HEK293 (cell line): ENCODE data around the gene CAMK2D.

Experiments used
- CTCF ChIA-PET: fragments of 350-600 bp; formaldehyde crosslinking; extraction: SDS; loops from one replicate; lab custom pipeline; 2021; ENCODE audit warnings: antibody characterized with exemption; lab: Yijun Ruan, JAX
- POLR2A ChIA-PET: fragments of 300-600 bp; formaldehyde crosslinking; extraction: SDS; loops from one replicate; lab custom pipeline; 2020; ENCODE audit warnings: antibody characterized with exemption, inconsistent platforms; lab: Yijun Ruan, JAX
- H3K27ac ChIP-seq: fragments of 200-500 bp; sonication (Bioruptor generic); 2 replicates; pipeline ENCODE4 v1.5.1; 2014; ENCODE audit warnings: low read depth, low read length, control low read depth, inconsistent platforms; ENCODE audit errors: extremely low read depth
- H3K36me3 ChIP-seq, 2 experiments: fragments of 200-500 bp in 1 of 2; sonication (Bioruptor generic) in 1 of 2; 1 replicate in 1 of 2; 2 replicates in 1 of 2; pipeline ENCODE4 v1.5.1; 2014 to 2017; ENCODE audit warnings: inconsistent platforms in 2 of 2, low read length in 2 of 2; ENCODE audit not compliant: control insufficient read depth in 2 of 2, insufficient read depth in 1 of 2
- H3K4me1 ChIP-seq: fragments of 200-500 bp; sonication (Bioruptor generic); 2 replicates; pipeline ENCODE4 v1.5.1; 2014; ENCODE audit warnings: mild to moderate bottlenecking, low read length, inconsistent platforms; ENCODE audit not compliant: control insufficient read depth, insufficient read depth
- H3K4me3 ChIP-seq: 2 replicates; pipeline ENCODE4 v1.5.1; 2011; ENCODE audit warnings: low read depth, mild to moderate bottlenecking, control low read depth, low read length, moderate library complexity
- H3K9me3 ChIP-seq: fragments of 200-500 bp; sonication (Bioruptor generic); 2 replicates; pipeline ENCODE4 v1.5.1; 2014; ENCODE audit warnings: low read depth, low read length, inconsistent platforms; ENCODE audit not compliant: control insufficient read depth, insufficient read depth
- FEZF1 ChIP-seq: fragments of 450-650 bp; formaldehyde crosslinking; IDR thresholded peaks from 2 replicates; pipeline ENCODE4 v1.5.1; 2016; ENCODE audit warnings: missing biosample characterization, missing genetic modification characterization
- GLI4 ChIP-seq: fragments of 450-650 bp; formaldehyde crosslinking; IDR thresholded peaks from 2 replicates; pipeline ENCODE4 v1.5.1; 2016; ENCODE audit warnings: missing biosample characterization, missing genetic modification characterization
- HOXC10 ChIP-seq: sonication (generic); formaldehyde crosslinking; IDR thresholded peaks from 2 replicates; pipeline ENCODE4 v1.8.1; 2023; ENCODE audit warnings: mild to moderate bottlenecking, missing genetic modification reagents
- IKZF3 ChIP-seq: fragments of 450-650 bp; IDR thresholded peaks from 2 replicates; pipeline ENCODE4 v1.5.0; 2018; ENCODE audit warnings: missing biosample characterization, mild to moderate bottlenecking, missing genetic modification characterization, moderate library complexity
- OSR2 ChIP-seq: fragments of 450-650 bp; formaldehyde crosslinking; IDR thresholded peaks from 2 replicates; pipeline ENCODE4 v1.5.1; 2016; ENCODE audit warnings: missing biosample characterization, missing genetic modification characterization
- REST ChIP-seq: fragments of 450-650 bp; formaldehyde crosslinking; IDR thresholded peaks from 2 replicates; pipeline ENCODE4 v1.5.1; 2016; ENCODE audit warnings: missing biosample characterization, missing genetic modification characterization
- SP2 ChIP-seq: fragments of 450-650 bp; formaldehyde crosslinking; IDR thresholded peaks from 2 replicates; pipeline ENCODE4 v1.5.1; 2016; ENCODE audit warnings: missing biosample characterization, missing genetic modification characterization
- ZBTB21 ChIP-seq: fragments of 450-650 bp; formaldehyde crosslinking; IDR thresholded peaks from 2 replicates; pipeline ENCODE4 v1.5.1; 2017; ENCODE audit warnings: missing biosample characterization, missing genetic modification characterization
- ZFP3 ChIP-seq: fragments of 450-650 bp; formaldehyde crosslinking; IDR thresholded peaks from 2 replicates; pipeline ENCODE4 v1.5.1; 2016; ENCODE audit warnings: low read depth, missing biosample characterization, missing genetic modification characterization
- ZNF114 ChIP-seq: fragments of 450-650 bp; formaldehyde crosslinking; IDR thresholded peaks from 2 replicates; pipeline ENCODE4 v1.5.0; 2017; ENCODE audit warnings: missing biosample characterization, missing genetic modification characterization
- ZNF121 ChIP-seq: fragments of 450-650 bp; formaldehyde crosslinking; IDR thresholded peaks from 2 replicates; pipeline ENCODE4 v1.5.1; 2016; ENCODE audit warnings: missing biosample characterization, missing genetic modification characterization
- ZNF157 ChIP-seq: fragments of 450-650 bp; formaldehyde crosslinking; IDR thresholded peaks from 2 replicates; pipeline ENCODE4 v1.5.1; 2016; ENCODE audit warnings: missing biosample characterization, missing genetic modification characterization
- ZNF211 ChIP-seq: fragments of 450-650 bp; formaldehyde crosslinking; IDR thresholded peaks from 2 replicates; pipeline ENCODE4 v1.5.1; 2016; ENCODE audit warnings: low read depth, missing biosample characterization, missing genetic modification characterization
- ZNF24 ChIP-seq: fragments of 450-650 bp; formaldehyde crosslinking; IDR thresholded peaks from 2 replicates; pipeline ENCODE4 v1.5.1; 2016; ENCODE audit warnings: missing biosample characterization, missing genetic modification characterization
- ZNF266 ChIP-seq: fragments of 450-650 bp; formaldehyde crosslinking; IDR thresholded peaks from 2 replicates; pipeline ENCODE4 v1.5.1; 2016; ENCODE audit warnings: missing biosample characterization, missing genetic modification characterization, low read depth
- ZNF529 ChIP-seq: fragments of 450-650 bp; formaldehyde crosslinking; IDR thresholded peaks from 2 replicates; pipeline ENCODE4 v1.5.1; 2017; ENCODE audit warnings: missing genetic modification characterization, missing biosample characterization; ENCODE audit not compliant: insufficient replicate concordance
- ZNF621 ChIP-seq: fragments of 450-650 bp; formaldehyde crosslinking; IDR thresholded peaks from 2 replicates; pipeline ENCODE4 v1.5.1; 2017; ENCODE audit warnings: missing biosample characterization, missing genetic modification characterization
- ZNF623 ChIP-seq: fragments of 450-650 bp; formaldehyde crosslinking; IDR thresholded peaks from 2 replicates; pipeline ENCODE4 v1.5.1; 2016; ENCODE audit warnings: missing biosample characterization, missing genetic modification characterization
- ZNF626 ChIP-seq: fragments of 450-650 bp; sonication (Bioruptor Pico); formaldehyde crosslinking; IDR thresholded peaks from 2 replicates; pipeline ENCODE4 v1.5.1; 2018; ENCODE audit warnings: missing biosample characterization, missing genetic modification characterization, inconsistent platforms
- ZNF776 ChIP-seq: fragments of 450-650 bp; formaldehyde crosslinking; IDR thresholded peaks from 2 replicates; pipeline ENCODE4 v1.5.0; 2017; ENCODE audit warnings: missing biosample characterization, missing genetic modification characterization, borderline replicate concordance
- ZNF792 ChIP-seq: fragments of 450-650 bp; formaldehyde crosslinking; IDR thresholded peaks from 2 replicates; pipeline ENCODE4 v1.5.1; 2016; ENCODE audit warnings: missing biosample characterization, missing genetic modification characterization
- ZNF837 ChIP-seq: fragments of 450-650 bp; formaldehyde crosslinking; IDR thresholded peaks from 2 replicates; pipeline ENCODE4 v1.5.1; 2016; ENCODE audit warnings: missing biosample characterization, missing genetic modification characterization
- ZSCAN30 ChIP-seq: fragments of 450-650 bp; IDR thresholded peaks from 2 replicates; pipeline ENCODE4 v1.5.1; 2018; ENCODE audit warnings: missing biosample characterization, mild to moderate bottlenecking, missing genetic modification characterization, moderate library complexity
- TF ChIP-seq, protein P1 (sequence below): fragments of 450-650 bp; formaldehyde crosslinking; IDR thresholded peaks from 2 replicates; pipeline ENCODE4 v1.5.1; 2017; ENCODE audit warnings: missing biosample characterization, missing genetic modification characterization

The CAMK2D gene

DNA sequence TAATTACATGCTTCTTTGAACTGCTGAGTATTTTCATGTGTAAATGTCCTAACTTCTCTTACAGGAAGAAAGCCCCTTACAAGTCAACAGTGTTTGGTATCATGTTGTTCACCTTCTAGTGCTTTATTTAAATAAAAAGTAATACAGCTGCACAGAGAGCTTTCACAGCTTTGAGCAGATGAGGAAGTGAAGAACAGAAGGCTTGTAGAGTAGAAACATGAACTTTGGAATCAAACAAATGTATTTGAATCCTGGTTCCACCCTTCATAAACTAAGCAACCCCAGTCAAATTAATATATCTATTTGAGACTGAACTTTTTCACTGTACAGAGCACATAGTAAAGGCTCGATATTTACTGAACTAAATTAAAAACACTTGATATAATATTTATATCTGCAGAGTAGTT, 120.5 kb downstream of the CAMK2D start (continued):
- no peak for TF ChIP-seq GLI4 (tag by site-specific recombination)
- no peak for TF ChIP-seq IKZF3
- no peak for TF ChIP-seq ZNF266 (tag by site-specific recombination)
- no peak for TF ChIP-seq ZSCAN30
- no peak for TF ChIP-seq ZFP3 (tag by site-specific recombination)
- no peak for TF ChIP-seq ZNF157 (tag by site-specific recombination)
- TF ChIP-seq ZNF211 = no peak
- TF ChIP-seq REST (tag by site-specific recombination) = no peak
- no peak for TF ChIP-seq ZNF792 (tag by site-specific recombination)
- no peak for TF ChIP-seq ZNF626 (tag by site-specific recombination)

DNA sequence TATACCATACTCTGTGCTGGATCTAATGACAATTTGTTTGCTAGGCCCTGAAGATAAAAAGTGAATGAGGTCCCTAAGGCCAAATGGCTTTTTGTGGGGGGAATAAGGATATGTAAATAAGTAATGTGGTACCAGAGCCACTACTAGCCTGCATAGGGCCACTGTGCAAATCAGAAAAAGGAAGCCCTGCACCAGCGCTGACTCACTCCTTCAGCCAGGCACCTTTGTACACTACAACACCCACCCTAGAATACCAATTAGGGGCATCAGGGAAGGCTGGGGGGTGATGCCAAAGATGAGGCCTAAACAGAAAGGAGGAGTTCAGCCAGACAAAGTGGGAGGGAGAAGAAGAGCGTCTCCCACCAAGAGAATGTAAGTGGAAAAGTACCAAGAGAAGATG, 122.2 kb downstream of the CAMK2D start:
- CTCF ChIA-PET = no interaction called here
- H3K36me3 ChIP-seq = no peaks in the 10 kb centered on the region
- POLR2A ChIA-PET = no interaction called here
- no peak overlapping the region for H3K27ac ChIP-seq
- H3K9me3 ChIP-seq = no peaks in the 10 kb centered on the region
- H3K4me3 ChIP-seq = no peak overlapping the region
- peaks cover 32% of the 10 kb centered on the region for H3K4me1 ChIP-seq
- TF ChIP-seq ZNF121 (tag by site-specific recombination) (no peak), ZNF623 (tag by site-specific recombination) (no peak), ZNF114 (tag by site-specific recombination) (no peak), SP2 (no peak), ZSCAN30 (no peak), FEZF1 (tag by site-specific recombination) (no peak), ZNF529 (no peak), OSR2 (tag by site-specific recombination) (no peak), ZBTB21 (tag by site-specific recombination) (no peak), HOXC10 (CRISPR knock-in tag) (no peak), ZNF837 (tag by site-specific recombination) (no peak), ZNF621 (tag by site-specific recombination) (no peak), ZNF24 (tag by site-specific recombination) (no peak), ZNF776 (tag by site-specific recombination) (no peak)
- TF ChIP-seq, protein P1, sequence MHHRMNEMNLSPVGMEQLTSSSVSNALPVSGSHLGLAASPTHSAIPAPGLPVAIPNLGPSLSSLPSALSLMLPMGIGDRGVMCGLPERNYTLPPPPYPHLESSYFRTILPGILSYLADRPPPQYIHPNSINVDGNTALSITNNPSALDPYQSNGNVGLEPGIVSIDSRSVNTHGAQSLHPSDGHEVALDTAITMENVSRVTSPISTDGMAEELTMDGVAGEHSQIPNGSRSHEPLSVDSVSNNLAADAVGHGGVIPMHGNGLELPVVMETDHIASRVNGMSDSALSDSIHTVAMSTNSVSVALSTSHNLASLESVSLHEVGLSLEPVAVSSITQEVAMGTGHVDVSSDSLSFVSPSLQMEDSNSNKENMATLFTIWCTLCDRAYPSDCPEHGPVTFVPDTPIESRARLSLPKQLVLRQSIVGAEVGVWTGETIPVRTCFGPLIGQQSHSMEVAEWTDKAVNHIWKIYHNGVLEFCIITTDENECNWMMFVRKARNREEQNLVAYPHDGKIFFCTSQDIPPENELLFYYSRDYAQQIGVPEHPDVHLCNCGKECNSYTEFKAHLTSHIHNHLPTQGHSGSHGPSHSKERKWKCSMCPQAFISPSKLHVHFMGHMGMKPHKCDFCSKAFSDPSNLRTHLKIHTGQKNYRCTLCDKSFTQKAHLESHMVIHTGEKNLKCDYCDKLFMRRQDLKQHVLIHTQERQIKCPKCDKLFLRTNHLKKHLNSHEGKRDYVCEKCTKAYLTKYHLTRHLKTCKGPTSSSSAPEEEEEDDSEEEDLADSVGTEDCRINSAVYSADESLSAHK (tag by site-specific recombination) = no peak
